HFFc6 (cell line): ENCODE results near the gene SLC5A1. TPM values are rescaled to one million over a fixed set of nuclear protein-coding genes. Genes with fewer than 3 reads are reported as not detected.

ENCODE experiments used
- DNase-seq: peaks from one replicate; pipeline ENCODE4 v3.0.0-alpha.2; 2018
- H3K27ac Mint-ChIP-seq: 2 replicates; pipeline ENCODE4 v1.8.0; 2020; ENCODE audit warnings: mild to moderate bottlenecking, mixed read lengths
- H3K27me3 Mint-ChIP-seq: 2 replicates; pipeline ENCODE4 v1.8.0; 2021; ENCODE audit warnings: mild to moderate bottlenecking, moderate library complexity, mixed read lengths; ENCODE audit not compliant: insufficient read depth
- H3K36me3 Mint-ChIP-seq: 2 replicates; pipeline ENCODE4 v1.8.0; 2021; ENCODE audit warnings: low read depth, mixed read lengths
- H3K4me1 Mint-ChIP-seq: 2 replicates; pipeline ENCODE4 v1.8.0; 2020; ENCODE audit warnings: low read depth, mixed read lengths
- H3K4me3 Mint-ChIP-seq: 2 replicates; pipeline ENCODE4 v1.8.0; 2020; ENCODE audit warnings: mild to moderate bottlenecking, moderate library complexity, mixed read lengths
- H3K9me3 Mint-ChIP-seq: 2 replicates; pipeline ENCODE4 v1.8.0; 2020; ENCODE audit warnings: mild to moderate bottlenecking, mixed read lengths
- total RNA-seq, 6 experiments: library from RNA; stranded (reverse); fragmentation: NEBNext Ultra II Directional; extraction: Animal tissue kit (Norgen Biotek cat#: 25700); gene quantifications; 2 replicates in 1 of 6; 3 replicates in 5 of 6; pipeline ENCODE4 v1.2.3, GENCODE V29; 2021
- TF ChIP-seq, protein P1 (sequence below): fragments of 200-600 bp; sonication (generic); IDR thresholded peaks from 2 replicates; pipeline ENCODE4 v1.5.0; 2021; ENCODE audit warnings: antibody characterized with exemption, mild to moderate bottlenecking

Gene SLC5A1
- total RNA-seq, 6 experiments from 2014 or later: not detected

DNA sequence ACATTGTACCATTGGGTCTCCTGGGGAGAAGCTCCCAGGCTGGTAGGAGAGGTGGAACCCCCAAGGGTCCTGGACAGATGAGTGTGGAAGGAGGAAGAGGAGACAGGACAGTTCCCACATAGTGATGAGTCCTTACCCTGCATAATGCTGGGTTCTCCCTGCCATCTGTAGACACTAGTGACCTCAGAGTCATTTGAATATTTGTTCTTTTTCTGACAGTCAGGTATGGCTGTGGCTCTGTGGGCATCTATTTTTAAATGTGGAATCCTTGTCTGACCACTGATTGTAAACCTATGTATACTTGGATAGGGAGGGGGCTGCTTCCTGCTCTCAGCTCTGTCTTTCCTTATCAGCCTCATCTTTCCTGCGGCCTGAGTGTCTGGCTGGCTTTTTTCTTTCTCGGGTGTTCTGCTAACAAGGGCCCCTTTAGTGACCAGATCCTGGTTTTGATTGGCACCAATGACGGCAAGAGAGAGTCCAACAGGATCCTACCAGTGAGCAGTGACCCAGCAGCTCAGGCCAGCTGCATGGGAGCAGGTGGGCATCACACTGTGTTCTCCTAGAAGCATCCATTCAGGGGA is 2.6 kb upstream of the SLC5A1 start:
- Mint-ChIP-seq H3K9me3 (no peaks in the 10 kb centered on the region), H3K27me3 (peaks cover 47% of the 10 kb centered on the region), H3K4me3 (no peak overlapping the region), H3K4me1 (no peaks in the 10 kb centered on the region), H3K27ac (no peak overlapping the region), H3K36me3 (no peaks in the 10 kb centered on the region)
- TF ChIP-seq, protein P1, sequence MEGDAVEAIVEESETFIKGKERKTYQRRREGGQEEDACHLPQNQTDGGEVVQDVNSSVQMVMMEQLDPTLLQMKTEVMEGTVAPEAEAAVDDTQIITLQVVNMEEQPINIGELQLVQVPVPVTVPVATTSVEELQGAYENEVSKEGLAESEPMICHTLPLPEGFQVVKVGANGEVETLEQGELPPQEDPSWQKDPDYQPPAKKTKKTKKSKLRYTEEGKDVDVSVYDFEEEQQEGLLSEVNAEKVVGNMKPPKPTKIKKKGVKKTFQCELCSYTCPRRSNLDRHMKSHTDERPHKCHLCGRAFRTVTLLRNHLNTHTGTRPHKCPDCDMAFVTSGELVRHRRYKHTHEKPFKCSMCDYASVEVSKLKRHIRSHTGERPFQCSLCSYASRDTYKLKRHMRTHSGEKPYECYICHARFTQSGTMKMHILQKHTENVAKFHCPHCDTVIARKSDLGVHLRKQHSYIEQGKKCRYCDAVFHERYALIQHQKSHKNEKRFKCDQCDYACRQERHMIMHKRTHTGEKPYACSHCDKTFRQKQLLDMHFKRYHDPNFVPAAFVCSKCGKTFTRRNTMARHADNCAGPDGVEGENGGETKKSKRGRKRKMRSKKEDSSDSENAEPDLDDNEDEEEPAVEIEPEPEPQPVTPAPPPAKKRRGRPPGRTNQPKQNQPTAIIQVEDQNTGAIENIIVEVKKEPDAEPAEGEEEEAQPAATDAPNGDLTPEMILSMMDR: no peak
- DNase-seq: no peak

GRCh38 chr22:32043391-32043790 is 330 bp downstream of the SLC5A1 start:
- Mint-ChIP-seq H3K4me3 (no peak overlapping the region), H3K36me3 (no peaks in the 10 kb centered on the region), H3K4me1 (no peaks in the 10 kb centered on the region), H3K27me3 (peaks cover 47% of the 10 kb centered on the region), H3K27ac (no peak overlapping the region), H3K9me3 (no peaks in the 10 kb centered on the region)
- TF ChIP-seq, protein P1: no peak
- no peak for DNase-seq

- TF ChIP-seq, protein P1: no peak
- H3K27ac Mint-ChIP-seq: no peak overlapping the region
- no peaks in the 10 kb centered on the region for H3K9me3 Mint-ChIP-seq
- no peaks in the 10 kb centered on the region for H3K4me1 Mint-ChIP-seq
- no peaks in the 10 kb centered on the region for H3K36me3 Mint-ChIP-seq
- no peak for DNase-seq
- H3K27me3 Mint-ChIP-seq: peaks cover 48% of the 10 kb centered on the region
- H3K4me3 Mint-ChIP-seq: no peak overlapping the region
Observed at GRCh38 chr22:32044477-32044876, 1.4 kb downstream of the SLC5A1 start.

DNA sequence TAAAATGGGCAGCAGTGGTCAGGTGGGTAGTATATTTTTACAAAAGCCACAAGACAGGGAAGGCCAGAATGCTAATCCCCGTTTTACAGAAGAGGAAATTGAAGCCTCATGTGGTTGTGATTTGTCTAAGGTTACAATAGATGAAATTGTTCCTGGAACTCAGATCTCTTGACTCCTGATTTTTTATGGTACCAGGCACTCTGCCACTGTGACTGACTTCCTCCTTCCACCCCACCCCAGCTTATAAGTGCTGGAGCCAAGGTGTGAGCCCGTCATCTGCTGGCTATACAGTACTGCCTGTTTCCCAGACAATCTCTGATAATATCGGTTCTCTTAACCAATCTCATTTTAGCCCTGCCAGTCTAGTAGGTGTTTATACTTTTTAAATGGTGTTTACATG is 1.9 kb downstream of the SLC5A1 start:
- Mint-ChIP-seq H3K27ac (no peak overlapping the region), H3K27me3 (peaks cover 48% of the 10 kb centered on the region), H3K4me3 (no peak overlapping the region), H3K4me1 (peaks cover 2% of the 10 kb centered on the region), H3K36me3 (no peaks in the 10 kb centered on the region), H3K9me3 (no peaks in the 10 kb centered on the region)
- DNase-seq: no peak
- TF ChIP-seq, protein P1: no peak

GRCh38 chr22:32048069-32048468 is 5.0 kb downstream of the SLC5A1 start:
- no peak for DNase-seq
- no peak overlapping the region for H3K27ac Mint-ChIP-seq
- TF ChIP-seq, protein P1: no peak
- H3K27me3 Mint-ChIP-seq: peaks cover 30% of the 10 kb centered on the region
- H3K9me3 Mint-ChIP-seq: no peaks in the 10 kb centered on the region
- H3K36me3 Mint-ChIP-seq: no peaks in the 10 kb centered on the region
- no peak overlapping the region for H3K4me3 Mint-ChIP-seq
- peaks cover 19% of the 10 kb centered on the region for H3K4me1 Mint-ChIP-seq
